GM19452 (cell line): ENCODE data around the gene RASD2.

Experiments used
- ATAC-seq: cut with Tn5 transposase; IDR thresholded peaks from one replicate; pipeline ENCODE4 v1.9.1; 2021; ENCODE audit not compliant: unreplicated experiment

The RASD2 gene

DNA sequence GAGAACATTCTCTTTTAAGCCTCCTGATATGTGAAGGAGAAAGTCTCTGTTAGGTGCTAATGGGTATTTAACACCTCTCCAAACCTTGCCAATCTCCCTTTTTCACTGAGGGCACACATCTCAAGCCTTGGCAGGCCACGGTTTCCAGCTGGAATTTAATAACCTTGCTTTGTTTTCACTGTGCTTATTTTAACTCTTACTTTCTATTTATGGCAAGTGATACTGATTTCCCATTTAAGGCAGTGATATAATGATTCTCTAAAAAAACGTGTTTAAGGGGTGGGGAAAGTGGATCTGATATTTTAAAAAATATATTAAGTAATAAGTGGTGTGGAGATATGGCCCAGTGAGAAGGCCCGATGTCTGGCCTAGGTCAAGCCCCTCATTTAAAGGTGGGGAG lies 1.1 kb upstream of the RASD2 start:
- ATAC-seq = no peak

DNA sequence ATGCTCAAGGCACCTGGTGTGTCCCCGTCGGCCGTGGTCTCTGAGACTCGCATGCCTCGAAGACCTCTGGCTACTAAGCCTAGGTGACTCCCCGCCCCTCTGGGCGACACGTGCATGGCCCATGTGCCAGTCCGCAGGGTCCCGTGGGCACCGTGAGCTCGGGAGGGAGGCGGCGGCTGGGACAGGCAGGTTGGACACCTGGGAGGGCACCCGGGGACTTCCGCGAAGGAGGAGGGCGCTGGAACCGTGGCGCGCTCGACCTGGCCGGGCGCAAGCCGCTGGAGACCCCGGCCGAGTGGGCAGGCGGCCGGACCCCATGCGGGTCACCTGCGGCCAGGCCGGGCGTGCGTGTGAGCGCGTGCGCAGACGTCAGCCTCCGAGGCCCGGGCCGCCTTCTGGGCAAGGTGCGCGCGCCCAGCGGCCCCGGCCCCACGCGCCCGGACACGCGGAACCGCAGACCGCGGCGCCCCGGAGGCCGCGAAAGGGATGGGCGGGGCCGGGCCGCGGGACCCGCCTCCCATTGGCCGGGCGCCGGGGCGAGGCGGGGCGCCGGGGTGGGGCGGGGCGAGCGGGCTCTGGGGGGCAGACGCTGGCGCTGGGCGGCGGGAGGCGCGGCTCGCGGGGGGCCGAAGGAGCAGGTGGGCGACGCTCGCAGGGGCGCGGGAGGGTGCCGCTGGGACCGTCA lies 579 bp upstream of the RASD2 start:
- ATAC-seq = peak; percentile 53

DNA sequence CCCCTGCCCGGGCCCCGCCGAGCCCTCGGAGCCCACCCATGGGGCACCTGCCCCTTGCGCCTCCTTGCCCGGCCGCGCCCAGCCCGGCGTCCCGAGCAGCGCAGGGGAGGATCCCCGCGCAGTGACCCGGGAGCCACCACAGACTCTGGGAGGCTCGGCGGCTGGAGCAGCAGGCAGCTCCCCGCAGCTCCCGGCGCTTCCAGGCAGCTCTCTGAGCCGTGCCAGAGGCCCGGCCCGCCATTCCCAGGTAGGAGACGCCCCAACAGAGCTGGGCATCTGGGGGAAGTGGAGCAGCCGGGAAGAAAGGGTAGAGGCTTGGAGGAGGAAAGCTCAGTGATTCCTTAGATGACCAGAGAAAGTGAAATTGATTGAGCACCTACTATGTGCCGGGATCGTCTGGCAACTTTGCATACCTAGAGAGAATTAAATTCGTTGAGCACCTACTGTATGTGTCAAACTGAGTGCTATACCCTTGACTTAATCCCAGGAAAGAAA lies 670 bp downstream of the RASD2 start:
- ATAC-seq = no peak

DNA sequence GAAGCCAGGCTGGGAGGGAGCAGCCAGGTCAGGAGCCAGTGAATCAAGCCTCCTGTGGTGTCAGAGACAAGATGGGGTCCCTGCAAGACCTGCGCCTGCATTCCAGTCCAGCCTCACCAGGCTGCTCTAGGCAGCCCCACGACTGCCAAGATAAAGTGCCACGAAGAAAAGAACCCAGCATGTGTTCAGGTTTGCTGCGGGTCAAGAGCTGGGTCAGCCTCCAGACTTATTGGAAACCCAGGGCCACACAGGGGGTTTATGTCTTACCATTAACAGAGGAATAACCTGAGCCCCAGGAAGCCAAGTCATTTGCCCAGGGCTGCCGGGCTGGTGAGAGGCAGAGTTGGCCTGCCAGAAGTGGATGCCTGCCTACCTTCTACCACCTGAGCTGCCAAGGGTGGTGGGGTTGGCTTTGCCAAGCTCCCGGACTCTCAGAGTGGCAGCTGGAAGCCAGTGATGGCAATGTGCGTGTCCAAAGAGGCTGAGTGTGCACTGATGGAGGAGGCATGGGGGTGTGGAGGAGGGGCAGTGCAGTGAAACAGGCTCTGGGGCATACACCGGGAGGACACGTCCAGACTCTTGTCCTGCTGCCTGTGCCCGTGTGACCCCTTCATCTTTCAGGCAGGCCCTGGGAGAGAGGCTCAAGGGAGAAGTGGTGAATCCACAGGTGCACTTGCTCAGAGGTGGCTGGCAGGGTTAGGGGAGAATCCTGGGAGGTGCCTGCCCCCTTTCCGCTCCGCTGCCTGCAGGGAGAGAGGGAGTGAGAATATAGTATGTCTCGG lies 1.7 kb downstream of the RASD2 start:
- ATAC-seq = no peak

DNA sequence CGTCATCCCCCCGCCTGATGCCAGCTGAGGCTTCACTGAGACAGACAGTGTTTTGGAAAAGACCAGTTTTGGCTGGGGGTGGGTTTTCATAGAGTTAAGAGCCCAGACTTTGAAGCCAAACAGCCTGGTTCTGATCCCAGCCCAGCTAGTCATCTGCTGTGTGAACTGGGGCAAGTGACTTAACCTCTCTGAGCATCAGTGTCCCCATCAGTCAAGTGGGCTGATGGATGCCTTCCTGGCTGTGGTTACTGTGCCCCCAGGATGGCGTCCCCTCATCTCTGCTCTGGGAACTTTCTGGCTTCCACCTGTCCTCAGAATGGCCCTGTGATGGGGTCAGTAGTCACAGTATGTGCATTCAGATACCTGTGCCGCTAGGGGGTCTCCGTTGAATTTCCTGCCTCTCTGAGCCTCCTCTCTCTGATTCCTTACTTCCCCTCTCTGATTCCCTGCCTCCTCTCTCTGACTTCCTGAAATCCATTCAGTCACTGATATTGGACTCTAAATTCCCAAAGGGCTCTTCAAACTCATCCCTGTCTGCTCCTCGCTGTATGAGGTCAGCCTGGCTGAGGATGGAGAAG lies 2.4 kb downstream of the RASD2 start:
- ATAC-seq = no peak

DNA sequence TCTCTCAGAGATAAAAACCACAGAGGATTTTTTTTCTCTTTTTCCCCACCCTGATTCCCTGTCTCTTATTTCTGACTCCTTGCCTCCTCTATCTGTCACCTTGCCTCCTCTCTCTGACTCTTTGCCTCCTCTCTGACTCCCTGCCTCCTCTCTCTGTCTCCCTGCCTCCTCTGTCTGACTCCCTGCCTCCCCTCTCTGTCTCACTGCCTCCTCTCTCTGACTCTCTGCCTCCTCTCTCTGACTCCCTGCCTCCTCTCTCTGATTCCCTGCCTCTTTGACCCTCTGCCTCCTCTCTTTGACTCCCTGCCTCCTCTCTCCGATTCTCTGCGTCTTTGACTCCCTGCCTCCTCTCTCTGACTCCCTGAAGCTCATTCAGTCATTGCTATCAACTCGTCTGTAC lies 3.1 kb downstream of the RASD2 start:
- ATAC-seq = no peak

DNA sequence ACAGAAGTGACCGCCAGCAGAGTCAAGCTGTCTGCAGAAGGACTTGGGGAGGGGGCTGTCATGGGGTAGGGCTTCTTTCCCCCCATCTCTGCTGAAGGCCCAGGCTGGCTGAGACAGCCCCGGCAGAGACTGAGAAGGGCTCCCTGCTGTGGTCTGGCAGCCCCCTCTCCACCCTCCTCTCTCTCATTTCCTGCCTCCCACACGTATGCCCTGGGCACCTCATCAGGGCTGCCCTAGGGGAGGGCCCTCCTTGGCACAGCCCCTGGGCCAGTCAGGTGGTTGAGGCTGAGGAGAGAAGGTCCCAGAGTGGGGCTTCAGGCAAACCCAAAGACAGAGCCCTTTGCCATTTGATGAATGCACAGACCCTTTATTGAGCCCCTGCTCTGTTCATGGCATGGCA lies 3.6 kb downstream of the RASD2 start:
- ATAC-seq = no peak

DNA sequence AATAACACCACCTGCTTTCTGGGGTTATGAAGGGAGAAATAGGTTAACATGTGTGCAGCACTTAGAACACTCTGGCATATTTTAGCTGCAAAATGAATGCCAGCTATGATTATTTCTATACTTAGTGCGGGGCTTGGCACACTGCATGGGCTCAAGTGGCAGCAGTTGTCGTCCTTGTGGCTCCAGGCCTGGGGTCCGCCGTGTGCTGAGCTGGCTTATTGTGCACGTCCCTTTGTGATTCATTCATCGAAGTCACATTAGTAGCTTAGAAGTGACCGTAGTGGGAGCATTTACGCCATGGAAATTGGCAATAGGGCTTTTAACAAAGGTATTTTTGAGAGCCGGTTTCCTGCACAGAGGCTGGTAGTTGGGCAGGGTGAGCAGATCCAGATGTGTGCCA lies 4.2 kb downstream of the RASD2 start:
- ATAC-seq = no peak

DNA sequence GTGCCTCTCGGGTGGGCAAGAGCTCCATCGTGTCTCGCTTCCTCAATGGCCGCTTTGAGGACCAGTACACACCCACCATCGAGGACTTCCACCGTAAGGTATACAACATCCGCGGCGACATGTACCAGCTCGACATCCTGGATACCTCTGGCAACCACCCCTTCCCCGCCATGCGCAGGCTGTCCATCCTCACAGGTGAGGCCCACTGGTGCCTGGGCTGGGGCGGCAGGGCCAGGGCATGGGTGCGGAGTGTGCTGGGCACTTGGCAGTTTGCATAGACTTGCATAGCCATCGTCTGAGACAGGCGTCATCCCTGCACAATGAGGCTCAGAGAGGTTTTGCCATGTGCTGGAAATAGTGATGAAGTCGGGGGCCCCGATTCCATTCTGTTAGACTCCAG lies 6.3 kb downstream of the RASD2 start:
- no peak for ATAC-seq

DNA sequence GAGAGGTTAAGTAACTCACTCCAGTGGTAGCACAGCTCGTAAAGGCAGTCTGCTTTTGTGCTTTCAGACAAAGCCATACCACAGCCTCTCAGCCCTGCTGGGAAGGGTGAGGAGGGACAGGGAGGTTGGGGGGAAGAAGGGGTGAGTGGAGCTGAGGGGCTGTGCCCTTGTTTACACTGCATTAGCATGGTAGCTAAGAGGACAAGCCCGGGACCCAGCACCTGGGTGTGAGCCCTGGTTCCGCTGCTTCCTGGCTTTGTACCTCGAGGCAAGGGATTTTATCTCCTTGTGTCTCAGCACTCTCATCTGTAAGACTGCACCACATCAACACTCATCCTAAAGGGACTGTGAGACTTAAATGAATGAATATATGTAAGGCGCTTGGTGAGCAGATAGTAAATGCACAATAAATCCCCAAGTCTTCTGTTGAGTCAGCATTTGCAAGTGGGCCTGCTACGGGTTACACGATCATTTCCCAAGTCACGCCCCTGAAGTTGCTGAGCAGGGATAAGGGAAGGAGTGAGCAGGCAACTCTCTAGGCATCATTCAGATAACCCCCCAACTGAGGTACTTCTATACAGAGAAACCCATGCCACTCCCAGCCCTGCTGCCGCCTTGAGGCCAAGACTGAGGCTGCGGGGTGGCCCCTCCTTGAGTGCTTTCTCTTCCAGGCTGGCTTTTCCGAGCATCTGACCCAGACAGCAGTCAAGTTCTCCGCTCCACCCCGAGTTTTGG lies 7.5 kb downstream of the RASD2 start:
- no peak for ATAC-seq

DNA sequence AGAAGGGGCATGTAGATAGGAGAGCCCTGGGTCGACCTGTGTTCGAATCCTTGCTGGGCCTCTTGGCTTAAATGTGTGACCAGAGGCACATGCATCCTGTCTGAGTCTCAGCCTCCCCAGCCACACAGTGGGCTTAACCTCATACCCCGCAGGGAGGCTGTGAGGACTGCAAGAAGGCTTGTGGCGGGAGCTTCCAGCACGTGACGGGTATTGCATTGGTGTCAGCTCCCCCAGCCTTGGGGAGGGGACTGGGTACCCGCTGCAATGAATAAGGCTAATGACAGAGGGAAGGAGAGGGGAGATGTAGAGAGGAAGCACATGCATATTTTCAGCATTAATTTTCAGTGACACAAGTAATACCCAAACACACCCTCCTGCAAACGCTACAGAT lies 8.1 kb downstream of the RASD2 start:
- ATAC-seq = no peak

DNA sequence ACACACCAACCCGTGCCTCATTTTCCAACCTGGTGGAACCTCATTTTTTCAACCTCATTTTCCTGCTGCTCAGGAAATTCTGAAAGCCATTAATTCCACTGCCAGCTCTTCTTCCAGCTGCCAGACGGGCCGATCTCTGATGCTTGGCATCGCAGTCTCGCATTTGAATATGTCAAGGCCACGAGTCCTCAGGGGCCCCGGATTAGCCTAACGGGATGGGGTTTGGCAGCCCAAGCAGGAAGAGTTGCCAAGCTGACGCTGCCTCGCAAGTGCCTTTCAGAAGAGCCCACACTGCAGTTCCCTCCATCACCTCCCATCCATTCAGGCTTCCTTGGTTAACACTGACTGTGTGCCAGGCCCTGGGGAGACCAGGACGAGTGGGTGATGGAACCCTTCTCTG lies 8.7 kb downstream of the RASD2 start:
- ATAC-seq = no peak

DNA sequence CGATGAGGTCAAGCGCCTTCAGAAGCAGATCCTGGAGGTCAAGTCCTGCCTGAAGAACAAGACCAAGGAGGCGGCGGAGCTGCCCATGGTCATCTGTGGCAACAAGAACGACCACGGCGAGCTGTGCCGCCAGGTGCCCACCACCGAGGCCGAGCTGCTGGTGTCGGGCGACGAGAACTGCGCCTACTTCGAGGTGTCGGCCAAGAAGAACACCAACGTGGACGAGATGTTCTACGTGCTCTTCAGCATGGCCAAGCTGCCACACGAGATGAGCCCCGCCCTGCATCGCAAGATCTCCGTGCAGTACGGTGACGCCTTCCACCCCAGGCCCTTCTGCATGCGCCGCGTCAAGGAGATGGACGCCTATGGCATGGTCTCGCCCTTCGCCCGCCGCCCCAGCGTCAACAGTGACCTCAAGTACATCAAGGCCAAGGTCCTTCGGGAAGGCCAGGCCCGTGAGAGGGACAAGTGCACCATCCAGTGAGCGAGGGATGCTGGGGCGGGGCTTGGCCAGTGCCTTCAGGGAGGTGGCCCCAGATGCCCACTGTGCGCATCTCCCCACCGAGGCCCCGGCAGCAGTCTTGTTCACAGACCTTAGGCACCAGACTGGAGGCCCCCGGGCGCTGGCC lies 11.0 kb downstream of the RASD2 start:
- ATAC-seq = no peak

DNA sequence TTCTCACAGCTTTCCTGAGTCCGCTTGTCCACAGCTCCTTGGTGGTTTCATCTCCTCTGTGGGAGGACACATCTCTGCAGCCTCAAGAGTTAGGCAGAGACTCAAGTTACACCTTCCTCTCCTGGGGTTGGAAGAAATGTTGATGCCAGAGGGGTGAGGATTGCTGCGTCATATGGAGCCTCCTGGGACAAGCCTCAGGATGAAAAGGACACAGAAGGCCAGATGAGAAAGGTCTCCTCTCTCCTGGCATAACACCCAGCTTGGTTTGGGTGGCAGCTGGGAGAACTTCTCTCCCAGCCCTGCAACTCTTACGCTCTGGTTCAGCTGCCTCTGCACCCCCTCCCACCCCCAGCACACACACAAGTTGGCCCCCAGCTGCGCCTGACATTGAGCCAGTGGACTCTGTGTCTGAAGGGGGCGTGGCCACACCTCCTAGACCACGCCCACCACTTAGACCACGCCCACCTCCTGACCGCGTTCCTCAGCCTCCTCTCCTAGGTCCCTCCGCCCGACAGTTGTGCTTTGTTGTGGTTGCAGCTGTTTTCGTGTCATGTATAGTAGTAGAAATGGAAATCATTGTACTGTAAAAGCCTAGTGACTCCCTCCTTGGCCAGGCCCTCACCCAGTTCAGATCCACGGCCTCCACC lies 11.7 kb downstream of the RASD2 start:
- no peak for ATAC-seq

DNA sequence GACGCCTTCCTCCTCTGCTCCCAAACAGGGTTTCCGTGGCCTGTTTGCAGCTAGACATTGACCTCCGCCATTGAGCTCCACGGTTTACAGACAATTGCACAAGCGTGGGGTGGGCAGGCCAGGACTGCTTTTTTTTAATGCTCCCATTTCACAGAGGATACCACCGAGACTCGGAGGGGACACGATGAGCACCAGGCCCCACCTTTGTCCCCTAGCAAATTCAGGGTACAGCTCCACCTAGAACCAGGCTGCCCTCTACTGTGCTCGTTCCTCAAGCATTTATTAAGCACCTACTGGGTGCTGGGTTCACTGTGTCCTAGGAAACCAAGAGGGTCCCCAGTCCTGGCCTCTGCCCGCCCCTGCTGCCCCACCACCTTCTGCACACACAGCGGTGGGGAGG lies 12.2 kb downstream of the RASD2 start:
- ATAC-seq = no peak

DNA sequence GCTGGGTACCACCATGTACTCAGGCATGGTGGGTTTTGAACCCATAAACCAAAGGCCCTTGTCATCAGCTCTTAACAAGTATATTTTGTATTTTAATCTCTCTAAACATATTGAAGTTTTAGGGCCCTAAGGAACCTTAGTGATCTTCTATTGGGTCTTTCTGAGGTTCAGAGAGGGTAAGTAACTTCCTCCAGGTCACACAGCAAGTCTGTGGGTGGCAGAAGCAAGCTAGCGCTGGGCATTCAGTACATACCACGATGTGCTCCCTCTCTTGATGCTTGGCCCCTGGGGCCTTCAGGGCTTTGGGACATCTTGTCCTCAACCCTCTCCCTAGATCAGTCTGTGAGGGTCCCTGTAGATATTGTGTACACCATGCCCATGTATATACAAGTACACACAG lies 12.7 kb downstream of the RASD2 start:
- ATAC-seq = no peak

DNA sequence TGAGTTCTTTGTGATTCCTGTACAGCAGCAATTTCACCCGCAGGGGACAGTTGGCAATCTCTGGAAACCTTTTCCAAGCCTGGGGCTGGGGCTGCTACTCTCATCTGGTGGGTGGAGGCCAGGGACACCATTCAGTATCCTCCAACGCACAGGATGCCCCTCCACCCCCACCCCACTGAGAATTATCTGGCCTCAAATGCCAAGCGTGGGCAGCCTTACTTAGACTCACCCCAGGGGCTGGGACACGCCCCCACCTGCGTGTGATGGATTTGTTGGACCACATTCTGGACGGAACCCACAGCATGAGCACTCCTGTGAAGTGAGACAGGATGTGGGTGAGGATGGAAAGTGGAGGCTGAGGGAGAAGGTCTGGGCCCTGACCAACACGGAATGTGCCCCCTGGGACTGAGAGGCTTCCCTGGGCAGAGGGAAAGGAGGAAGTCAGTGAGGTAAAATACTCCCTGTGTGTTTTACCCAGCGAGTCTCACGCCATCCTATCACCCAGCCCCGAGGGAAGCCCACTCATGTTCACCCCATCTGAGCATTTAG lies 13.7 kb downstream of the RASD2 start:
- no peak for ATAC-seq

DNA sequence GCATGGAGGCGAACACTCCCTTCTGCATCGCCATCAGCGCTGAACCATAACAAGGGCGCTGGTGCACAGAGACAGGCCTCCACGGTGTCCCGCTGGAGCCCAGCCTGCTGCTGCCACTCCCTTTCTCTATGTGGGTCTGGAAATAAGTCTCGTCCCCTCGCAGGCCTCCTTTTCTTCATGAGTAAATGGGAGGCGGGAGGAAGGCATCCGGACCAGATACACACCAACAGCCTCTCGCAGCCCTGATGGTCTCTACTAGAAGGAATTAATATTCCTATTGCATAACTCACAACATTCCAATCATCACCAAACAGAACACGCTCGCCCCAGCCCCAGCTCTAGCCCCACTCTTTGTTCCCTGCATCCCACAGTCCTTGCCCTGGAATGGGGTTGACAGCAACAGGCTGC lies 14.9 kb downstream of the RASD2 start:
- no peak for ATAC-seq

DNA sequence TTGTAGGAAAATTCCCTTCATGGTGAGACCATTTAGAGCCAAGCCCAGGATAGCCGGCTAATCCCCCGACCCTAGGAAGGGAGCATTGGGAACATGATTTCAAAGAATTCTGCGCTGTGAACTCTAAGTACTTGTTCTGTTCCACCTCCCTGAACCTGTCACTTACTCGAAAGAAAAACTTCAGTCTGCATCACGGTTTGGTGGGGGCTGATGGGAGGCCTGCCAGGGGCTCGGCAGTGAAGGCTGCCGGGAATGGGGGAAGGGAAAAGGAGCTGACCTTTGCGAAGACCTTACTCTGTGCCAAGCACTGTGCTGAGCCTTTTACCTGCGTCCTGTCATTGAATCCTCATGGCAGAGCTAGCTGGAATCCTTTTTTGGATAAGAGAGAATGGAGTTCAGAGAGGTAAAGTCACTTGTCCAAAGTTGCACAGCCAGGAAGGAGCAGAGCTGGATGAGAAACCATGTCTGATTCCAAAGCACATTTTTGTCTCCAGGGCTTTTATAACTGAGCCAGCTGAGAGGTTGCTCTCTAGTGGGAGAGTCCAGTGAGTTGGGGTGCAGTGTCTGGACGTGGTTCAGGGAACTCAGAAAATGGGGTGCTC lies 15.4 kb downstream of the RASD2 start:
- ATAC-seq = no peak

DNA sequence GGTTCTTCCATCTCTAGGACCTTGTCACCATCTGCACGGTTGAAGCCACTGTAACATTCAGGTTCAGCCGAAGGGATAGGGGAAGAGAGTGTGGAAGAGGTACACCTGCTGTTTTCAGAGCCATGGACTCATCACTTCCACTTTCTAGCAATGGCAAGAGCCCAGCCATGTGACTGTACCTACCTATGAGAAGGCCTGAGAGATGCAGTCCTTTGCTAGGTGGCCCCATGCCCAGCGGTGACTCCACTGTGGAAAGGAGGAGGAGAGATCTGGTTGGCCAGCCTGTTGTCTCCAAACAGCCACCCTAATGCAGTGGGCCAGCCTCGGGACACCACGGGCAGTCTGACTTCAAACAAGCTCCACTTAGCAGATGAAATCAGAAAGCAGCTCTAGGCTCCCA lies 16.0 kb downstream of the RASD2 start:
- no peak for ATAC-seq
